Neural cell (in vitro differentiated cells): ENCODE results near the gene SLAIN2.

ENCODE experiments used
- CTCF ChIP-seq: fragments of 450-650 bp; IDR thresholded peaks from 2 replicates; pipeline ENCODE4 v1.5.1; 2014; ENCODE audit warnings: antibody characterized with exemption, mild to moderate bottlenecking, moderate library complexity; ENCODE audit not compliant: poor library complexity, severe bottlenecking
- EP300 ChIP-seq: fragments of 450-650 bp; conservative IDR thresholded peaks from 2 replicates; pipeline ENCODE4 v1.6.1; 2014; ENCODE audit warnings: antibody characterized with exemption, mild to moderate bottlenecking, moderate library complexity; ENCODE audit not compliant: poor library complexity, severe bottlenecking

GRCh38 chr4:48372272-48372671 is 30.9 kb downstream of the SLAIN2 start:
- TF ChIP-seq CTCF (no peak), EP300 (no peak)
